Limb (tissue), 2 donors: ENCODE measurements around the gene HM13.
"Not testable (repeated sequence)": the region's sequence is repeated elsewhere in the genome, so short reads cannot be mapped to it uniquely, and the experiment has no call there.

Experiments
- DNase-seq, 2 donors: peaks; one replicate each; pipeline ENCODE4 v3.0.0-alpha.2; 2016; ENCODE audit errors: extremely low spot score in 2 of 2

The HM13 gene

GRCh38 chr20:31542201-31542842 is 28.1 kb downstream of the HM13 start:
- DNase-seq, result no peak

GRCh38 chr20:31542963-31543362 is 28.7 kb downstream of the HM13 start:
- no peak for DNase-seq

GRCh38 chr20:31543966-31544598 is 29.8 kb downstream of the HM13 start:
- peak in 1 of 2 donors; percentile 33 for DNase-seq

GRCh38 chr20:31544600-31544999 is 30.4 kb downstream of the HM13 start:
- no peak for DNase-seq

GRCh38 chr20:31545621-31546040 is 31.4 kb downstream of the HM13 start:
- DNase-seq, result not testable (repeated sequence)

- DNase-seq, result peak; percentile 87 to 90
Measured at GRCh38 chr20:31547017-31547675, 32.9 kb downstream of the HM13 start.

GRCh38 chr20:31547720-31548298 is 33.6 kb downstream of the HM13 start:
- DNase-seq, result no peak

GRCh38 chr20:31548820-31549512 is 34.7 kb downstream of the HM13 start:
- no peak for DNase-seq

GRCh38 chr20:31549513-31549880 is 35.3 kb downstream of the HM13 start:
- no peak for DNase-seq

- DNase-seq, result no peak
Measured at GRCh38 chr20:31550099-31550498, 35.9 kb downstream of the HM13 start.

GRCh38 chr20:31551163-31552081 is 37.2 kb downstream of the HM13 start:
- no peak for DNase-seq

- DNase-seq, result peak in 1 of 2 donors; percentile 14
Measured at GRCh38 chr20:31555203-31555775, 41.0 kb downstream of the HM13 start.

GRCh38 chr20:31559704-31560093 is 45.5 kb downstream of the HM13 start:
- peak in 1 of 2 donors; percentile 23 for DNase-seq

GRCh38 chr20:31560094-31560745 is 46.0 kb downstream of the HM13 start:
- DNase-seq, result peak; percentile 43 to 73

GRCh38 chr20:31560746-31561598 is 46.7 kb downstream of the HM13 start:
- DNase-seq, result peak in 1 of 2 donors; percentile 21

GRCh38 chr20:31562241-31562640 is 48.0 kb downstream of the HM13 start:
- DNase-seq, result peak in 1 of 2 donors; percentile 22

- no peak for DNase-seq
Measured at GRCh38 chr20:31564284-31564683, 50.0 kb downstream of the HM13 start.

GRCh38 chr20:31565699-31566318 is 51.6 kb downstream of the HM13 start:
- DNase-seq, result no peak

GRCh38 chr20:31566319-31566657 is 52.0 kb downstream of the HM13 start:
- peak in 1 of 2 donors; percentile 26 for DNase-seq
